Measurements from ENCODE around the gene TCP10L. TPM values are rescaled to one million over a fixed set of nuclear protein-coding genes. Genes with fewer than 3 reads are reported as not detected.
"Not testable (repeated sequence)": the region's sequence is repeated elsewhere in the genome, so short reads cannot be mapped to it uniquely, and the experiment has no call there.

TCP10L gene, protein sequence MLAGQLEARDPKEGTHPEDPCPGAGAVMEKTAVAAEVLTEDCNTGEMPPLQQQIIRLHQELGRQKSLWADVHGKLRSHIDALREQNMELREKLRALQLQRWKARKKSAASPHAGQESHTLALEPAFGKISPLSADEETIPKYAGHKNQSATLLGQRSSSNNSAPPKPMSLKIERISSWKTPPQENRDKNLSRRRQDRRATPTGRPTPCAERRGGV
- polyA plus RNA-seq (2013, experiment 1 of 2), result 2.7 TPM
- polyA plus RNA-seq (2013, experiment 2 of 2), result 2.6 TPM

DNA sequence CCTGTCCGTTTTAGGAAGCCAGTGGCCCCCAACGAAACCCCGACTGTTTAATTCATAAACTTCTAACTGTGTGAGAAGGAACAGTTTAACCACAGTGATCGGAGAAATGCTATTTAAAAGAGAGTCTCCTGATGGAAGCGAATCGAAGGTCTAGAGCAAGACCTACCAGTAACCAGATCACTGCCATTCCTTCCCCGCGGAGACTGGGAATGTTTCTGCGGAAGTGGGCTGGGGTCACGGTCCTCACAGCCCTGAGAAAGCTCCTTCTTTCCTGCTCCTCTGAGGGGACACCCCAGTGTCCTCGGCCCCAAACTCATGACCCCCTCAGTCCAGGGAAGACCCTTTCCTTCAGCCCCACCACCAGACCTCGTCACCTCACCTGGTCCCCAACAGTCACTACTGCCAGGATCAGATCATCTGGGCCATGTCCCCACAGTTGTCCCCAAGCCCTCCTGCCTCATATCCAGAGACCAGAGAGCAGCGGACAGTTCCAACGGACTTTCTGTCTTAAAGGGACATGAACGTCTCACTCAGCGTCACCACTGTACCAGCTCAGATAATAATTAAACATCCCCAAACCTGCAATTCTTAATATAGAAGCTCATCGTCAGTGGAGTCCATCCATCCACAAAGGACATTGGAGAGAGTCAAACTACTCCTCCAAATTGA lies at the start of gene TCP10L:
TSS of gene TCP10L (minus strand) at position 482 of the 669 bp plus-strand sequence. CDS start 1,219 bp downstream, outside the sequence.
- no peak within 1 kb of the TSS for H3K4me3 ChIP-seq (ENCODE audit: low read length in 2 of 2)
- no peak for DNase-seq (ENCODE audit: low spot score)
- peak within 1 kb of the TSS; percentile 43 for H4K8ac ChIP-seq (ENCODE audit: low read depth, low read length)
- no peak within 1 kb of the TSS for H2BK5ac ChIP-seq (ENCODE audit: low read length)
- no peak within 1 kb of the TSS for H2AFZ ChIP-seq (ENCODE audit: low read length)
- no peak within 1 kb of the TSS for H2BK12ac ChIP-seq (ENCODE audit: low read length)
- H3K14ac ChIP-seq (ENCODE audit: low read length), result no peak within 1 kb of the TSS
- H2BK15ac ChIP-seq (ENCODE audit: low read length), result no peak within 1 kb of the TSS
- H3K36me3 ChIP-seq (replicated peaks in 1 of 2; ENCODE audit: control insufficient read depth in 2 of 2, insufficient read depth in 2 of 2, low read length in 2 of 2), result no peaks in the 10 kb centered on the region
- no peak within 1 kb of the TSS for H2BK120ac ChIP-seq (ENCODE audit: low read depth, low read length)
- no peak within 1 kb of the TSS for H4K91ac ChIP-seq (ENCODE audit: low read depth, low read length, poor library complexity)
- no peak within 1 kb of the TSS for H3K4me2 ChIP-seq (ENCODE audit: insufficient read depth, low read length, poor library complexity, severe bottlenecking)
- WGBS, 2 donors (ENCODE audit: extremely low coverage in 2 of 2, insufficient read length in 2 of 2, insufficient replicate concordance in 1 of 2), result no CpG with 5 or more reads among the region's 17 CpGs
- no peak within 1 kb of the TSS for H3K23ac ChIP-seq (ENCODE audit: low read depth, low read length, poor library complexity)
- no peaks in the 10 kb centered on the region for H3K27me3 ChIP-seq (ENCODE audit: control insufficient read depth in 3 of 3, insufficient read depth in 3 of 3, low read depth in 1 of 3, low read length in 3 of 3)
- no peaks in the 10 kb centered on the region for H3K4me1 ChIP-seq (ENCODE audit: control insufficient read depth in 2 of 2, insufficient read depth in 1 of 2, low read depth in 1 of 2, low read length in 2 of 2)
- no peak within 1 kb of the TSS for H3K18ac ChIP-seq (ENCODE audit: low read length)
- H3K27ac ChIP-seq (replicated peaks; ENCODE audit: low read length), result no peak within 1 kb of the TSS
- no peak within 1 kb of the TSS for H3K4ac ChIP-seq (ENCODE audit: low read length)
- H3K79me1 ChIP-seq (ENCODE audit: low read depth, low read length), result peaks cover 2% of the 10 kb centered on the region
- H3K9me3 ChIP-seq (replicated peaks in 1 of 2; ENCODE audit: control insufficient read depth in 2 of 2, insufficient read depth in 1 of 2, low read depth in 1 of 2, low read length in 2 of 2), result no peaks in the 10 kb centered on the region
- no peak within 1 kb of the TSS for H2AK5ac ChIP-seq (ENCODE audit: low read depth, low read length)
- H3K9ac ChIP-seq (ENCODE audit: low read depth, low read length, poor library complexity), result no peak within 1 kb of the TSS

DNA sequence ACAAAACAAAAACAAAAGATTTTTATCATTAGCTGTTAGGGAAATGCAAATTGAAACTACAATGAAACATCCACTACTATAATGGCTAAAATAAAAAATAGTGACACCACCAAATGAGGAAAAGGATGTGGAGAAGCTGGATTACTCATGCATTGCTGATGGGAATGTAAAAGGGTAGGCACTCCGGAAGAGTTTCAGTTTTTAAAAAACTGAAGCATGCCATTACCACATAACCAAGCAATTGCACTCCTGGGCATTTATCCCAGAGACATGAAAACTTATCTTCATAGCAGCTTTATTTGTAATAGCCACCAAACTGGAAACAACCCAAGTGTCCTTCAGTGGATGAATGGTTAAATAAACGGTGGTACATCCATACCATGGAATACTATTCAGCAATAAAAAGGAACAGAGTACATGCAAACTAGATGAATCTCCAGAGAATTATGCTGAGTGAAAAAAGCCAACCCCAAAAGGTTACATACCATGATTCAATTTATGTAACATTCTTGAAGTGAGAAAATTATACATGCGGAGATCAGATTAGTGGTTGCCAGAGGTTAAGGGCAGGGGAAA lies 41.4 kb upstream of the TCP10L start:
- H2AFZ ChIP-seq (ENCODE audit: low read length), result no peak overlapping the region
- no peak overlapping the region for H4K91ac ChIP-seq (ENCODE audit: low read depth, low read length, poor library complexity)
- H2BK15ac ChIP-seq (ENCODE audit: low read length), result no peak overlapping the region
- no CpG with 5 or more reads among the region's 3 CpGs for WGBS, 2 donors (ENCODE audit: extremely low coverage in 2 of 2, insufficient read length in 2 of 2, insufficient replicate concordance in 1 of 2)
- H3K9ac ChIP-seq (ENCODE audit: low read depth, low read length, poor library complexity), result no peak overlapping the region
- no peak overlapping the region for H3K27ac ChIP-seq (replicated peaks; ENCODE audit: low read length)
- H4K8ac ChIP-seq (ENCODE audit: low read depth, low read length), result no peak overlapping the region
- H2BK12ac ChIP-seq (ENCODE audit: low read length), result no peak overlapping the region
- H3K9me3 ChIP-seq (replicated peaks in 1 of 2; ENCODE audit: control insufficient read depth in 2 of 2, insufficient read depth in 1 of 2, low read depth in 1 of 2, low read length in 2 of 2), result peaks cover 0 to 3% of the 10 kb centered on the region in 2 donors
- H3K4me2 ChIP-seq (ENCODE audit: insufficient read depth, low read length, poor library complexity, severe bottlenecking), result no peak overlapping the region
- H2BK120ac ChIP-seq (ENCODE audit: low read depth, low read length), result no peak overlapping the region
- H3K4me1 ChIP-seq (ENCODE audit: control insufficient read depth in 2 of 2, insufficient read depth in 1 of 2, low read depth in 1 of 2, low read length in 2 of 2), result no peaks in the 10 kb centered on the region
- H3K79me1 ChIP-seq (ENCODE audit: low read depth, low read length), result no peaks in the 10 kb centered on the region
- DNase-seq (ENCODE audit: low spot score), result no peak
- no peak overlapping the region for H3K4ac ChIP-seq (ENCODE audit: low read length)
- H3K27me3 ChIP-seq (ENCODE audit: control insufficient read depth in 3 of 3, insufficient read depth in 3 of 3, low read depth in 1 of 3, low read length in 3 of 3), result peaks cover 0 to 2% (median 0%) of the 10 kb centered on the region in 3 experiments
- H2AK5ac ChIP-seq (ENCODE audit: low read depth, low read length), result no peak overlapping the region
- no peak overlapping the region for H3K23ac ChIP-seq (ENCODE audit: low read depth, low read length, poor library complexity)
- H3K14ac ChIP-seq (ENCODE audit: low read length), result no peak overlapping the region
- no peak overlapping the region for H2BK5ac ChIP-seq (ENCODE audit: low read length)
- peaks cover 0 to 2% of the 10 kb centered on the region in 2 donors for H3K36me3 ChIP-seq (replicated peaks in 1 of 2; ENCODE audit: control insufficient read depth in 2 of 2, insufficient read depth in 2 of 2, low read length in 2 of 2)
- no peak overlapping the region for H3K18ac ChIP-seq (ENCODE audit: low read length)
- H3K4me3 ChIP-seq (ENCODE audit: low read length in 2 of 2), result no peak overlapping the region

DNA sequence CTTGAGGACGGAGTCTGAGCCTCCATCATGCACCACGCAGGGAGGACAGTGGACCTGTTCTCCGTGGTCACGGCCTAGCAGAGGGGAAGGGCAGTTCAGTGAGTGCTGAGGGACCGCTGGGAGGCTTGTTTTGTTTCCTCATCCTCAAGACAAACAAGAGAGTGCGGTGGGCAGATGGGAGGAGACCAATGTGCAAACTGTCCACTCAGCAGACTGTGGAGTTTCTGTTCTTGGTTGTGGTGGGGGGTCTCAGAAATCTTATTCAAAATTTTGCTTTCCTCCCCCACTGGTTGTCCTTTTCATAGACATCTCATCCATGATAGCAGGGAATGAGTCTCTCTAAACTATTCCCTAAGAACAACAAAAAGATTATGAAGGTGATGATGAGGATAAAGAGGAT lies 32.9 kb upstream of the TCP10L start:
- H2BK120ac ChIP-seq (ENCODE audit: low read depth, low read length); H4K91ac ChIP-seq (ENCODE audit: low read depth, low read length, poor library complexity); H3K27ac ChIP-seq (replicated peaks; ENCODE audit: low read length); H4K8ac ChIP-seq (ENCODE audit: low read depth, low read length); H2AFZ ChIP-seq (ENCODE audit: low read length); DNase-seq (ENCODE audit: low spot score); H2BK12ac ChIP-seq (ENCODE audit: low read length); H3K14ac ChIP-seq (ENCODE audit: low read length); H3K27me3 ChIP-seq (ENCODE audit: control insufficient read depth in 3 of 3, insufficient read depth in 3 of 3, low read depth in 1 of 3, low read length in 3 of 3); H3K23ac ChIP-seq (ENCODE audit: low read depth, low read length, poor library complexity); H3K36me3 ChIP-seq (replicated peaks in 1 of 2; ENCODE audit: control insufficient read depth in 2 of 2, insufficient read depth in 2 of 2, low read length in 2 of 2); H3K4me2 ChIP-seq (ENCODE audit: insufficient read depth, low read length, poor library complexity, severe bottlenecking); H3K79me1 ChIP-seq (ENCODE audit: low read depth, low read length); H3K4ac ChIP-seq (ENCODE audit: low read length); H2BK15ac ChIP-seq (ENCODE audit: low read length); H2BK5ac ChIP-seq (ENCODE audit: low read length); H2AK5ac ChIP-seq (ENCODE audit: low read depth, low read length); H3K9me3 ChIP-seq (replicated peaks in 1 of 2; ENCODE audit: control insufficient read depth in 2 of 2, insufficient read depth in 1 of 2, low read depth in 1 of 2, low read length in 2 of 2); H3K9ac ChIP-seq (ENCODE audit: low read depth, low read length, poor library complexity); H3K18ac ChIP-seq (ENCODE audit: low read length); H3K4me1 ChIP-seq (ENCODE audit: control insufficient read depth in 2 of 2, insufficient read depth in 1 of 2, low read depth in 1 of 2, low read length in 2 of 2); H3K4me3 ChIP-seq (ENCODE audit: low read length in 2 of 2): not testable (repeated sequence)
- WGBS, 2 donors (ENCODE audit: extremely low coverage in 2 of 2, insufficient read length in 2 of 2, insufficient replicate concordance in 1 of 2), result no CpG with 5 or more reads among the region's 6 CpGs

- Histone ChIP-seq H3K79me1 (ENCODE audit: low read depth, low read length) (peaks cover 4% of the 10 kb centered on the region), H3K23ac (ENCODE audit: low read depth, low read length, poor library complexity) (no peak overlapping the region), H3K4me3 (ENCODE audit: low read length in 2 of 2) (peak overlapping the region; percentile 74 to 94), H2BK5ac (ENCODE audit: low read length) (peak overlapping the region; percentile 100), H3K18ac (ENCODE audit: low read length) (no peak overlapping the region), H3K4me1 (ENCODE audit: control insufficient read depth in 2 of 2, insufficient read depth in 1 of 2, low read depth in 1 of 2, low read length in 2 of 2) (peaks cover 0 to 6% of the 10 kb centered on the region in 2 donors), H3K14ac (ENCODE audit: low read length) (no peak overlapping the region), H3K9ac (ENCODE audit: low read depth, low read length, poor library complexity) (no peak overlapping the region), H2BK120ac (ENCODE audit: low read depth, low read length) (no peak overlapping the region), H4K8ac (ENCODE audit: low read depth, low read length) (no peak overlapping the region), H2AFZ (ENCODE audit: low read length) (peak overlapping the region; percentile 98), H2BK12ac (ENCODE audit: low read length) (no peak overlapping the region), H2BK15ac (ENCODE audit: low read length) (no peak overlapping the region), H3K36me3 (replicated peaks in 1 of 2; ENCODE audit: control insufficient read depth in 2 of 2, insufficient read depth in 2 of 2, low read length in 2 of 2) (peaks cover 2 to 15% of the 10 kb centered on the region in 2 donors), H3K27me3 (ENCODE audit: control insufficient read depth in 3 of 3, insufficient read depth in 3 of 3, low read depth in 1 of 3, low read length in 3 of 3) (no peaks in the 10 kb centered on the region), H3K4me2 (ENCODE audit: insufficient read depth, low read length, poor library complexity, severe bottlenecking) (peak overlapping the region; percentile 97), H3K9me3 (replicated peaks in 1 of 2; ENCODE audit: control insufficient read depth in 2 of 2, insufficient read depth in 1 of 2, low read depth in 1 of 2, low read length in 2 of 2) (no peaks in the 10 kb centered on the region), H3K4ac (ENCODE audit: low read length) (no peak overlapping the region), H4K91ac (ENCODE audit: low read depth, low read length, poor library complexity) (no peak overlapping the region), H2AK5ac (ENCODE audit: low read depth, low read length) (no peak overlapping the region), H3K27ac (replicated peaks; ENCODE audit: low read length) (no peak overlapping the region)
- no CpG with 5 or more reads among the region's 16 CpGs for WGBS, 2 donors (ENCODE audit: extremely low coverage in 2 of 2, insufficient read length in 2 of 2, insufficient replicate concordance in 1 of 2)
- DNase-seq (ENCODE audit: low spot score), result no peak
These were observed 28.2 kb upstream of the TCP10L start for GRCh38 chr21:32613436-32614043.
